BE2C (cell line): ENCODE measurements around the gene GMEB1.
"Not testable (repeated sequence)": the region's sequence is repeated elsewhere in the genome, so short reads cannot be mapped to it uniquely, and the experiment has no call there.

Source experiments
- DNase-seq: peaks from one replicate; pipeline ENCODE4 v3.0.0-alpha.2; 2020
- H3K27me3 ChIP-seq: fragments of 250-450 bp; sonication (Bioruptor Pico); 2 replicates; pipeline ENCODE4 v1.5.1; 2020; ENCODE audit warnings: mild to moderate bottlenecking
- H3K36me3 ChIP-seq: fragments of 250-450 bp; sonication (Bioruptor Pico); 2 replicates; pipeline ENCODE4 v1.5.1; 2020; ENCODE audit warnings: mild to moderate bottlenecking
- H3K4me1 ChIP-seq: fragments of 250-450 bp; sonication (Bioruptor Pico); 2 replicates; pipeline ENCODE4 v1.5.1; 2020
- H3K4me3 ChIP-seq: 2 replicates; pipeline ENCODE4 v1.5.1; 2011; ENCODE audit warnings: low read depth, low read length
- H3K9me3 ChIP-seq: fragments of 250-450 bp; sonication (Bioruptor Pico); 2 replicates; pipeline ENCODE4 v1.5.1; 2020
- CTCF ChIP-seq: IDR thresholded peaks from 2 replicates; pipeline ENCODE4 v1.5.1; 2012; ENCODE audit warnings: mild to moderate bottlenecking, low read depth, low read length

GMEB1 gene

GRCh38 chr1:28703629-28704028 is 35.0 kb downstream of the GMEB1 start:
- no peaks in the 10 kb centered on the region for H3K4me1 ChIP-seq
- no peak for DNase-seq
- no peaks in the 10 kb centered on the region for H3K27me3 ChIP-seq
- H3K4me3 ChIP-seq: no peak overlapping the region
- TF ChIP-seq CTCF: no peak
- no peaks in the 10 kb centered on the region for H3K36me3 ChIP-seq
- no peaks in the 10 kb centered on the region for H3K9me3 ChIP-seq

GRCh38 chr1:28716336-28716735 is 47.8 kb downstream of the GMEB1 start:
- Histone ChIP-seq H3K4me3 (no peak overlapping the region), H3K36me3 (no peaks in the 10 kb centered on the region), H3K9me3 (no peaks in the 10 kb centered on the region), H3K4me1 (no peaks in the 10 kb centered on the region), H3K27me3 (no peaks in the 10 kb centered on the region)
- no peak for TF ChIP-seq CTCF
- no peak for DNase-seq

- H3K36me3 ChIP-seq: no peaks in the 10 kb centered on the region
- H3K9me3 ChIP-seq: no peaks in the 10 kb centered on the region
- H3K27me3 ChIP-seq: no peaks in the 10 kb centered on the region
- no peak overlapping the region for H3K4me3 ChIP-seq
- no peak for TF ChIP-seq CTCF
- no peak for DNase-seq
- H3K4me1 ChIP-seq: no peaks in the 10 kb centered on the region
These were observed 49.6 kb downstream of the GMEB1 start for GRCh38 chr1:28718166-28718565.

- H3K4me1 ChIP-seq: no peaks in the 10 kb centered on the region
- H3K36me3 ChIP-seq: no peaks in the 10 kb centered on the region
- H3K9me3 ChIP-seq: no peaks in the 10 kb centered on the region
- no peak for TF ChIP-seq CTCF
- no peak for DNase-seq
- H3K27me3 ChIP-seq: no peaks in the 10 kb centered on the region
- no peak overlapping the region for H3K4me3 ChIP-seq
These were observed 50.2 kb downstream of the GMEB1 start for GRCh38 chr1:28718586-28719331.

GRCh38 chr1:28719332-28719619 is 50.7 kb downstream of the GMEB1 start:
- Histone ChIP-seq H3K36me3 (no peaks in the 10 kb centered on the region), H3K27me3 (no peaks in the 10 kb centered on the region), H3K4me3 (no peak overlapping the region), H3K9me3 (no peaks in the 10 kb centered on the region), H3K4me1 (no peaks in the 10 kb centered on the region)
- no peak for TF ChIP-seq CTCF
- DNase-seq: no peak

GRCh38 chr1:28720376-28720775 is 51.8 kb downstream of the GMEB1 start:
- Histone ChIP-seq H3K4me1 (no peaks in the 10 kb centered on the region), H3K36me3 (no peaks in the 10 kb centered on the region), H3K4me3 (no peak overlapping the region), H3K9me3 (no peaks in the 10 kb centered on the region), H3K27me3 (no peaks in the 10 kb centered on the region)
- no peak for DNase-seq
- TF ChIP-seq CTCF: no peak

GRCh38 chr1:28721927-28722326 is 53.3 kb downstream of the GMEB1 start:
- H3K4me1 ChIP-seq, H3K36me3 ChIP-seq, DNase-seq, H3K4me3 ChIP-seq, H3K9me3 ChIP-seq, H3K27me3 ChIP-seq: not testable (repeated sequence)

GRCh38 chr1:28725365-28725764 is 56.8 kb downstream of the GMEB1 start:
- not testable (repeated sequence) for H3K36me3 ChIP-seq, H3K27me3 ChIP-seq, H3K4me1 ChIP-seq, DNase-seq, H3K4me3 ChIP-seq, H3K9me3 ChIP-seq
